WTC11 (cell line): ENCODE results near the gene CDCP1. TPM values are rescaled to one million over a fixed set of nuclear protein-coding genes. Genes with fewer than 3 reads are reported as not detected.

Source experiments
- ATAC-seq: fragments of 200-7000 bp; cut with Tn5 transposase; 2 replicates; pipeline ENCODE4 v1.10.0; 2021; ENCODE audit warnings: mild to moderate bottlenecking, moderate library complexity
- CTCF ChIA-PET: fragments of 300-600 bp; sonication (Branson Sonifier 250); formaldehyde crosslinking; loops from one replicate; lab custom pipeline; 2021; ENCODE audit warnings: antibody characterized with exemption; lab: Charles Lee
- POLR2A ChIA-PET: fragments of 350-600 bp; sonication (Branson Sonifier 250); formaldehyde crosslinking; loops from one replicate; lab custom pipeline; 2021; ENCODE audit warnings: antibody characterized with exemption; lab: Charles Lee
- DNase-seq: peaks from one replicate; pipeline ENCODE4 v3.0.0; 2021; ENCODE audit warnings: low spot score
- H3K27ac Mint-ChIP-seq: 2 replicates; pipeline ENCODE4 v1.8.0; 2021; ENCODE audit warnings: mixed read lengths
- H3K27me3 Mint-ChIP-seq: 2 replicates; pipeline ENCODE4 v1.8.0; 2021; ENCODE audit warnings: low read depth, mild to moderate bottlenecking, moderate library complexity, mixed read lengths
- H3K36me3 Mint-ChIP-seq: 2 replicates; pipeline ENCODE4 v1.8.0; 2021; ENCODE audit warnings: mixed read lengths
- H3K4me1 Mint-ChIP-seq: 2 replicates; pipeline ENCODE4 v1.8.0; 2022; ENCODE audit warnings: mixed read lengths
- H3K4me3 Mint-ChIP-seq: 2 replicates; pipeline ENCODE4 v1.8.0; 2021; ENCODE audit warnings: mild to moderate bottlenecking, moderate library complexity, mixed read lengths
- H3K9me3 Mint-ChIP-seq: 2 replicates; pipeline ENCODE4 v1.8.0; 2021; ENCODE audit warnings: mixed read lengths
- AFF4 ChIP-seq: sonication (generic); formaldehyde crosslinking; IDR thresholded peaks from 2 replicates; pipeline ENCODE4 v1.8.1; 2023; ENCODE audit warnings: mild to moderate bottlenecking, missing genetic modification reagents, borderline replicate concordance
- ATF1 ChIP-seq: sonication (generic); formaldehyde crosslinking; IDR thresholded peaks from 2 replicates; pipeline ENCODE4 v1.8.1; 2023; ENCODE audit warnings: mild to moderate bottlenecking, moderate library complexity, missing genetic modification reagents
- CDX4 ChIP-seq: fragments of 250-450 bp; sonication (Bioruptor Pico); IDR thresholded peaks from 2 replicates; pipeline ENCODE4 v1.9.0; 2021; ENCODE audit warnings: moderate library complexity, mild to moderate bottlenecking, inconsistent platforms, borderline replicate concordance
- CREM ChIP-seq: sonication (generic); formaldehyde crosslinking; IDR thresholded peaks from 2 replicates; pipeline ENCODE4 v1.8.1; 2022; ENCODE audit warnings: mild to moderate bottlenecking, missing genetic modification reagents, moderate library complexity
- E2F5 ChIP-seq: sonication (generic); formaldehyde crosslinking; IDR thresholded peaks from 2 replicates; pipeline ENCODE4 v1.8.1; 2022; ENCODE audit warnings: mild to moderate bottlenecking, moderate library complexity, missing genetic modification reagents
- ELF4 ChIP-seq: sonication (generic); formaldehyde crosslinking; IDR thresholded peaks from 2 replicates; pipeline ENCODE4 v1.8.1; 2022; ENCODE audit warnings: low read depth, mild to moderate bottlenecking, moderate library complexity, missing genetic modification reagents
- ESRRA ChIP-seq: sonication (generic); formaldehyde crosslinking; IDR thresholded peaks from 2 replicates; pipeline ENCODE4 v1.8.1; 2022; ENCODE audit warnings: mild to moderate bottlenecking, missing genetic modification reagents, borderline replicate concordance
- FOXK1 ChIP-seq: sonication (generic); formaldehyde crosslinking; IDR thresholded peaks from 2 replicates; pipeline ENCODE4 v1.8.0; 2022; ENCODE audit warnings: mild to moderate bottlenecking, moderate library complexity, missing genetic modification reagents
- FOXP4 ChIP-seq: sonication (generic); formaldehyde crosslinking; IDR thresholded peaks from 2 replicates; pipeline ENCODE4 v1.8.0; 2022; ENCODE audit warnings: mild to moderate bottlenecking, missing genetic modification reagents
- JAZF1 ChIP-seq: fragments of 250-450 bp; sonication (Bioruptor Pico); IDR thresholded peaks from 2 replicates; pipeline ENCODE4 v1.9.0; 2021; ENCODE audit warnings: moderate library complexity, mild to moderate bottlenecking, inconsistent platforms
- MAX ChIP-seq: sonication (generic); formaldehyde crosslinking; IDR thresholded peaks from 2 replicates; pipeline ENCODE4 v1.8.0; 2022; ENCODE audit warnings: mild to moderate bottlenecking, missing genetic modification reagents
- NFE2L1 ChIP-seq: sonication (generic); formaldehyde crosslinking; IDR thresholded peaks from 2 replicates; pipeline ENCODE4 v1.8.1; 2023; ENCODE audit warnings: missing genetic modification reagents
- NFYB ChIP-seq: sonication (generic); formaldehyde crosslinking; conservative IDR thresholded peaks from 2 replicates; pipeline ENCODE4 v1.8.0; 2022; ENCODE audit warnings: low read depth, missing genetic modification reagents
- NR3C1 ChIP-seq: sonication (generic); formaldehyde crosslinking; conservative IDR thresholded peaks from 2 replicates; pipeline ENCODE4 v1.8.1; 2023; ENCODE audit warnings: low read depth, mild to moderate bottlenecking, missing genetic modification reagents
- SMAD3 ChIP-seq: sonication (generic); formaldehyde crosslinking; IDR thresholded peaks from 2 replicates; pipeline ENCODE4 v1.8.0; 2022; ENCODE audit warnings: missing genetic modification reagents, mild to moderate bottlenecking, borderline replicate concordance
- SOX15 ChIP-seq: fragments of 250-450 bp; sonication (Bioruptor Pico); IDR thresholded peaks from 2 replicates; pipeline ENCODE4 v1.9.0; 2021; ENCODE audit warnings: mild to moderate bottlenecking
- TEAD4 ChIP-seq: sonication (generic); formaldehyde crosslinking; IDR thresholded peaks from 2 replicates; pipeline ENCODE4 v1.8.0; 2022; ENCODE audit warnings: mild to moderate bottlenecking, missing genetic modification reagents
- ZNF232 ChIP-seq: sonication (generic); formaldehyde crosslinking; IDR thresholded peaks from 2 replicates; pipeline ENCODE4 v1.8.0; 2022; ENCODE audit warnings: mild to moderate bottlenecking, missing genetic modification reagents
- ZNF263 ChIP-seq: sonication (generic); formaldehyde crosslinking; IDR thresholded peaks from 2 replicates; pipeline ENCODE4 v1.8.1; 2022; ENCODE audit warnings: low read depth, mild to moderate bottlenecking, moderate library complexity, missing genetic modification reagents
- ZNF281 ChIP-seq: sonication (generic); formaldehyde crosslinking; IDR thresholded peaks from 2 replicates; pipeline ENCODE4 v1.8.0; 2023; ENCODE audit warnings: mild to moderate bottlenecking, missing genetic modification reagents
- ZNF317 ChIP-seq: sonication (generic); formaldehyde crosslinking; IDR thresholded peaks from 2 replicates; pipeline ENCODE4 v1.8.1; 2023; ENCODE audit warnings: low read depth, mild to moderate bottlenecking, moderate library complexity, missing genetic modification reagents, borderline replicate concordance
- ZNF396 ChIP-seq: fragments of 250-450 bp; sonication (Bioruptor Pico); IDR thresholded peaks from 2 replicates; pipeline ENCODE4 v1.8.0; 2021; ENCODE audit warnings: mild to moderate bottlenecking, moderate library complexity, borderline replicate concordance
- ZNF416 ChIP-seq: fragments of 250-450 bp; sonication (Bioruptor Pico); IDR thresholded peaks from 2 replicates; pipeline ENCODE4 v1.9.0; 2021; ENCODE audit warnings: mild to moderate bottlenecking, inconsistent platforms
- ZNF423 ChIP-seq: fragments of 250-450 bp; sonication (Bioruptor Pico); IDR thresholded peaks from 2 replicates; pipeline ENCODE4 v2.1.2; 2022; ENCODE audit warnings: mild to moderate bottlenecking, moderate library complexity
- ZNF425 ChIP-seq: fragments of 250-450 bp; sonication (Bioruptor Pico); conservative IDR thresholded peaks from 2 replicates; pipeline ENCODE4 v1.9.0; 2021; ENCODE audit warnings: mild to moderate bottlenecking
- total RNA-seq: library from RNA; stranded (reverse); gene quantifications from 3 replicates; pipeline ENCODE4 v1.2.3, GENCODE V29; 2021

Gene CDCP1
- total RNA-seq, 1 experiment from 2014 or later: 14.6 TPM

GRCh38 chr3:45103334-45103733 lies 42.8 kb downstream of the CDCP1 start (continued):
- TF ChIP-seq NFYB (CRISPR knock-in tag): no peak
- no peak for TF ChIP-seq ZNF263 (CRISPR knock-in tag)
- TF ChIP-seq ZNF281 (CRISPR knock-in tag): no peak
- TF ChIP-seq ESRRA: no peak
- TF ChIP-seq NR3C1 (CRISPR knock-in tag): no peak
- no peak for TF ChIP-seq ZNF396
- no peak for TF ChIP-seq CDX4 (CRISPR knock-in tag)
- no peak for TF ChIP-seq AFF4 (CRISPR knock-in tag)
- TF ChIP-seq FOXK1: no peak
- TF ChIP-seq TEAD4 (CRISPR knock-in tag): no peak
- TF ChIP-seq SMAD3: no peak
- TF ChIP-seq NFE2L1 (CRISPR knock-in tag): no peak

- POLR2A ChIA-PET: interaction anchor here (0.7 kb wide), 1 partner anchor 76 kb away, joined by 3 read pairs; no protein-coding TSS in a partner anchor
- Mint-ChIP-seq H3K9me3 (no peaks in the 10 kb centered on the region), H3K4me1 (no peaks in the 10 kb centered on the region), H3K36me3 (peaks cover 13% of the 10 kb centered on the region), H3K27me3 (no peaks in the 10 kb centered on the region), H3K4me3 (no peak overlapping the region), H3K27ac (no peak overlapping the region)
- ATAC-seq (no peak), DNase-seq (no peak)
- CTCF ChIA-PET: no interaction called here
- TF ChIP-seq ZNF416 (CRISPR knock-in tag) (no peak), ZNF232 (CRISPR knock-in tag) (no peak), ATF1 (CRISPR knock-in tag) (no peak), MAX (CRISPR knock-in tag) (no peak), TEAD4 (CRISPR knock-in tag) (no peak), ZNF425 (no peak), JAZF1 (CRISPR knock-in tag) (no peak), CREM (CRISPR knock-in tag) (no peak), ESRRA (no peak), FOXP4 (no peak), ZNF317 (CRISPR knock-in tag) (no peak), E2F5 (CRISPR knock-in tag) (no peak), ELF4 (CRISPR knock-in tag) (no peak), SOX15 (CRISPR knock-in tag) (no peak), ZNF423 (CRISPR knock-in tag) (no peak)
Observed at GRCh38 chr3:45100981-45101407, 45.2 kb downstream of the CDCP1 start.
